Cardiac muscle cell (in vitro differentiated cells and primary cell): ENCODE measurements around the gene GSC. TPM values are rescaled to one million over a fixed set of nuclear protein-coding genes. Genes with fewer than 3 reads are reported as not detected.
"Not testable (repeated sequence)": the region's sequence is repeated elsewhere in the genome, so short reads cannot be mapped to it uniquely, and the experiment has no call there.

ENCODE experiments used
- DNase-seq, 2 donors: peaks; one replicate each; pipeline versions ENCODE4 v3.0.0 to v3.0.0-alpha.2; 2010 to 2017; ENCODE audit warnings: low read depth in 1 of 2, low spot score in 1 of 2
- H3K27ac ChIP-seq: fragments of 200-600 bp; sonication (generic); 2 replicates; pipeline ENCODE4 v1.5.1; 2016
- H3K27me3 ChIP-seq: fragments of 200-600 bp; sonication (generic); 2 replicates; pipeline ENCODE4 v1.6.0; 2016; ENCODE audit warnings: control low read depth
- H3K36me3 ChIP-seq: fragments of 200-600 bp; sonication (generic); 2 replicates; pipeline ENCODE4 v1.5.1; 2016; ENCODE audit warnings: control low read depth
- H3K4me1 ChIP-seq: fragments of 200-600 bp; sonication (generic); 2 replicates; pipeline ENCODE4 v1.8.1; 2017; ENCODE audit warnings: low read depth, mild to moderate bottlenecking, mixed run types
- H3K4me3 ChIP-seq: fragments of 200-600 bp; sonication (generic); 2 replicates; pipeline ENCODE4 v1.5.1; 2016; ENCODE audit warnings: mild to moderate bottlenecking
- H3K9me3 ChIP-seq: fragments of 200-600 bp; sonication (generic); 2 replicates; pipeline ENCODE4 v1.5.1; 2017; ENCODE audit warnings: low read depth, mild to moderate bottlenecking, control low read depth
- CTCF ChIP-seq: IDR thresholded peaks from 2 replicates; pipeline ENCODE4 v1.5.1; 2012; ENCODE audit warnings: low read depth, mild to moderate bottlenecking, low read length
- polyA plus RNA-seq: library from polyadenylated mRNA; unstranded; fragments of >200 nt; fragmentation: Nextera tagmentation; extraction: Ambion mirVana; gene quantifications from 2 replicates; pipeline ENCODE4 v1.2.1, GENCODE V29; 2016
- total RNA-seq: library from RNA; depleted of rRNA; stranded (reverse); fragments of >200 nt; gene quantifications from 2 replicates; pipeline ENCODE4 v1.2.3, GENCODE V29; 2016

The GSC gene
- total and polyA plus RNA-seq, 2 experiments from 2014 or later, result 0.24 to 1.2 TPM

DNA sequence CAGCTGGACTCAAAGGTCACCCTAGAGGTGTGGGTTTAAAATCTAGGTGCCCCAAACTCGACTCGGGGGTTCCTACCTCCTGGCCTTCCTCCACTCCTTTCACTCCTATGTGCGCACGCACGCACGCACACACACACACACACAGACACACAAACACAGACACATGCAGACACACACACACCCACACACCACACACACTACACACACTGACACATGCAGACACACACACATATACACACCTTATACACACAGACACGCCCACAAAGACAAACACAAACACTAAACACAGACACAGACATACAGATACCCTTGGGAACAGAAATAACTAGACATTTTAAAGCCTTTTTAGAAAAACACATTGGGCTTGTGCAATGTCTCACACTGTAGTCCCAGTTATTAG is 31.8 kb downstream of the GSC start:
- Histone ChIP-seq H3K36me3 (no peaks in the 10 kb centered on the region), H3K4me1 (no peaks in the 10 kb centered on the region), H3K27me3 (no peaks in the 10 kb centered on the region), H3K27ac (no peak overlapping the region), H3K9me3 (no peaks in the 10 kb centered on the region), H3K4me3 (no peak overlapping the region)
- no peak for TF ChIP-seq CTCF
- DNase-seq, result no peak

DNA sequence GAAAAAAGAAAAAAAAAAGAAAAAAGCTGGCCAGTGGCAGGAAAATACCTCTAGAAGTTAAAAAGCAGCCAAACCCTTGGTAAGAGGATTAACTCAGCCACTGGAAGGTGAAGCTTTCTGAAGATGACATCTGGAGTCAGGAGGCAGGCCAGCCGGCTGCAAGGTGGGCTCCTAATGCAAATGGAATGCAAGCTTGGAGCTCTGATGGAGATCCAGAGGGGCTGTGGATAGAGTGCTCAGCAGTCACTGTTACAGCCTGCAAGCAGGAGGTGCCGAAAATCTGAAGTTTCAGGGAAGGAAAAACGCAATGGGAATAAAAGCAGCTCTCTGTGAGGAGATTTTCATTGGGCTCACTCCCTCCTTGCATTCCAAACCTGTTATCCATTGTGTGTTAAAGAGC is 41.0 kb downstream of the GSC start:
- H3K4me1 ChIP-seq, result no peaks in the 10 kb centered on the region
- no peak overlapping the region for H3K4me3 ChIP-seq
- no peaks in the 10 kb centered on the region for H3K9me3 ChIP-seq
- DNase-seq, result no peak
- no peak overlapping the region for H3K27ac ChIP-seq
- no peak for TF ChIP-seq CTCF
- no peaks in the 10 kb centered on the region for H3K27me3 ChIP-seq
- H3K36me3 ChIP-seq, result no peaks in the 10 kb centered on the region

- H3K36me3 ChIP-seq, H3K4me1 ChIP-seq, H3K27ac ChIP-seq, H3K27me3 ChIP-seq, H3K9me3 ChIP-seq, H3K4me3 ChIP-seq, DNase-seq: not testable (repeated sequence)
These were observed 41.5 kb downstream of the GSC start for GRCh38 chr14:94728440-94728839.

DNA sequence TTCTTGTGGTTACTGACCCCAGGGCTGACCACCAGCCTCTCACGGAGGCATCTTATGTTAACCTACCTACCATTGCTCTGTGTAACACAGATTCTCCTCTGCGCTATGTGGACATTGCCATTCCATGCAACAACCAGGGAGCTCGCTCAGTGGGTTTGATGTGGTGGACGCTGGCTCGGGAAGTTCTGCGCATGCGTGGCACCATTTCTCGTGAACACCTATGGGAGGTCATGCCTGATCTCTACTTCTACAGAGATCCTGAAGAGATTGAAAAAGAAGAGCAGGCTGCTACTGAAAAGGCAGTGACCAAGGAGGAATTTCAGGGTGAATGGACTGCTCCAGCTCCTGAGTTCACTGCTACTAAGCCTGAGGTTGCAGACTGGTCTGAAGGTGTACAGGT is 43.3 kb downstream of the GSC start:
- not testable (repeated sequence) for H3K27ac ChIP-seq, DNase-seq, H3K4me3 ChIP-seq, H3K27me3 ChIP-seq, H3K4me1 ChIP-seq, H3K36me3 ChIP-seq, H3K9me3 ChIP-seq

GRCh38 chr14:94724993-94725392 is 44.9 kb downstream of the GSC start:
- H3K27me3 ChIP-seq, result no peaks in the 10 kb centered on the region
- H3K4me1 ChIP-seq, result no peaks in the 10 kb centered on the region
- no peak overlapping the region for H3K27ac ChIP-seq
- no peaks in the 10 kb centered on the region for H3K36me3 ChIP-seq
- no peak for TF ChIP-seq CTCF
- no peak overlapping the region for H3K4me3 ChIP-seq
- no peak for DNase-seq
- no peaks in the 10 kb centered on the region for H3K9me3 ChIP-seq

DNA sequence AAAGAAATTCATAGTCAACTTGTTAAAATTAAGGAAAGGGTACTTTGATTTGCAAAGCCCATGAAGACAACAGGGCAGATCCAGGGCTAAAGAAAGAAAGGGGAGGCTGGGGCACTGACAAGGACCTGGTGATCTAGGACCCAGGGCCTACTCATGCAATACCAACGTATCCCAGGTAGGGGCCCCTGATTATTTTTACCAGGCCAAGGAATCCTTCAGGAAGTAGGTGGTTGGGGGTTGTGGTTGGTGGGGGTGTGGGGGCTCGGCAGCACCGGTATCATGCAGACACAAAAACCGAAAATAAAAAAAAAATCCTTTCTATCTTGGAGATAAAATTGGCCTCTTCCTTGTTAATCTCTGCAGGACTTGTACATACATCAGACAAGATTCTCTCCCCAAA is 47.5 kb downstream of the GSC start:
- DNase-seq, result no peak
- no peak for TF ChIP-seq CTCF
- H3K9me3 ChIP-seq, result no peaks in the 10 kb centered on the region
- H3K27ac ChIP-seq, result no peak overlapping the region
- no peaks in the 10 kb centered on the region for H3K27me3 ChIP-seq
- no peak overlapping the region for H3K4me3 ChIP-seq
- no peaks in the 10 kb centered on the region for H3K36me3 ChIP-seq
- H3K4me1 ChIP-seq, result no peaks in the 10 kb centered on the region

Other genes with a start within 250 kb of the GSC start
- gene SERPINA4, start 208.7 kb downstream of the GSC start, total RNA-seq, result not detected in 2 replicates
- not detected in 2 replicates for gene SERPINA4, start 208.7 kb downstream of the GSC start, polyA plus RNA-seq
- gene SERPINA5, start 188.7 kb downstream of the GSC start, total RNA-seq, result not detected in 2 replicates
- gene SERPINA5, start 188.7 kb downstream of the GSC start, polyA plus RNA-seq, result 0.56 TPM in 1 of 2 replicates, not detected in the other
- gene SERPINA3, start 157.7 kb downstream of the GSC start, total RNA-seq, result not detected in 2 replicates
- gene SERPINA3, start 157.7 kb downstream of the GSC start, polyA plus RNA-seq, result 0.31 TPM in 1 of 2 replicates, not detected in the other